Fibroblast of lung (primary cell): Measurements from ENCODE around the gene ARHGAP18. TPM values are rescaled to one million over a fixed set of nuclear protein-coding genes. Genes with fewer than 3 reads are reported as not detected.

Experiments
- DNase-seq, 2 donors: peaks; one replicate each; pipeline versions ENCODE4 v3.0.0 to v3.0.0-alpha.2; 2010; ENCODE audit warnings: low read depth in 2 of 2
- H2AFZ ChIP-seq: 2 replicates; pipeline ENCODE4 v1.5.1; 2012; ENCODE audit warnings: low read length, control low read depth, inconsistent platforms
- H3K27ac ChIP-seq: 2 replicates; pipeline ENCODE4 v1.5.1; 2011; ENCODE audit warnings: low read length, control low read depth; ENCODE audit not compliant: insufficient read depth
- H3K27me3 ChIP-seq: 2 replicates; pipeline ENCODE4 v1.5.1; 2011; ENCODE audit warnings: mild to moderate bottlenecking, low read length; ENCODE audit not compliant: control insufficient read depth, insufficient read depth
- H3K36me3 ChIP-seq: 2 replicates; pipeline ENCODE4 v1.5.1; 2011; ENCODE audit warnings: low read length; ENCODE audit not compliant: control insufficient read depth, insufficient read depth
- H3K4me1 ChIP-seq: 2 replicates; pipeline ENCODE4 v1.5.1; 2011; ENCODE audit warnings: low read length; ENCODE audit not compliant: control insufficient read depth, insufficient read depth; ENCODE audit errors: extremely low read depth
- H3K4me2 ChIP-seq: 2 replicates; pipeline ENCODE4 v1.5.1; 2011; ENCODE audit warnings: low read length, control low read depth; ENCODE audit not compliant: insufficient read depth; ENCODE audit errors: extremely low read depth
- H3K4me3 ChIP-seq, 4 experiments: fragments of 200-600 bp in 1 of 4; sonication (generic) in 1 of 4; replicated peaks in 1 of 4; 2 replicates each; pipeline ENCODE4 v1.5.1; 2011 to 2016; ENCODE audit warnings: low read length in 4 of 4, low read depth in 3 of 4, mild to moderate bottlenecking in 3 of 4, control low read depth in 2 of 4, inconsistent platforms in 1 of 4, mixed read lengths in 1 of 4; ENCODE audit not compliant: insufficient read depth in 1 of 4; ENCODE audit errors: control extremely low read depth in 1 of 4
- H3K79me2 ChIP-seq: 2 replicates; pipeline ENCODE4 v1.5.1; 2012; ENCODE audit warnings: mild to moderate bottlenecking, low read length, inconsistent platforms; ENCODE audit not compliant: control insufficient read depth, insufficient read depth
- H3K9ac ChIP-seq: 2 replicates; pipeline ENCODE4 v1.5.1; 2011; ENCODE audit warnings: mild to moderate bottlenecking, low read length, control low read depth; ENCODE audit not compliant: insufficient read depth
- H3K9me3 ChIP-seq: 2 replicates; pipeline ENCODE4 v1.5.1; 2012; ENCODE audit warnings: low read depth, low read length; ENCODE audit not compliant: control insufficient read depth, insufficient read depth
- H4K20me1 ChIP-seq: 2 replicates; pipeline ENCODE4 v1.5.1; 2011; ENCODE audit warnings: low read length; ENCODE audit not compliant: control insufficient read depth, insufficient read depth; ENCODE audit errors: extremely low read depth
- CTCF ChIP-seq, 2 donors: IDR thresholded peaks in 1 of 2; conservative IDR thresholded peaks in 1 of 2; 1 replicate in 1 of 2; 2 replicates in 1 of 2; pipeline ENCODE4 v1.5.1; 2011 to 2012; ENCODE audit warnings: low read length in 2 of 2, control low read depth in 1 of 2, inconsistent platforms in 1 of 2, low read depth in 1 of 2, mild to moderate bottlenecking in 1 of 2
- EZH2 ChIP-seq: IDR thresholded peaks from 2 replicates; pipeline ENCODE4 v1.5.1; 2012; ENCODE audit warnings: low read length, control low read depth, mild to moderate bottlenecking; ENCODE audit errors: missing control alignments
- polyA plus RNA-seq, 2 donors: library from polyadenylated mRNA; depleted of rRNA in 1 of 2; stranded (reverse) in 1 of 2; unstranded in 1 of 2; fragments of >200 nt; gene quantifications; 2 replicates each; pipeline ENCODE4 v1.2.1, GENCODE V29; 2011 to 2012; ENCODE audit warnings: missing spikeins in 1 of 2
- total RNA-seq: library from RNA; depleted of rRNA; stranded (reverse); fragments of >200 nt; gene quantifications from 2 replicates; pipeline ENCODE4 v1.2.1, GENCODE V29; 2014

The ARHGAP18 gene
- total and polyA plus RNA-seq, 2 donors (not counting 1 experiment from before 2014, with no cell fraction given), result 18.6 to 38.3 TPM

- TF ChIP-seq CTCF (conservative IDR thresholded peaks at IDR 0.05 in 1 of 2, IDR thresholded peaks at IDR 0.05 in 1 of 2; ENCODE audit: low read depth in 1 of 2, low read length in 2 of 2), result no peak
- no peak for TF ChIP-seq EZH2
- peak overlapping the region; percentile 45 for H3K27ac ChIP-seq
- DNase-seq, result peak; percentile 53 to 92
- no peak overlapping the region for H2AFZ ChIP-seq
- no peaks in the 10 kb centered on the region for H3K9me3 ChIP-seq
- H4K20me1 ChIP-seq, result no peaks in the 10 kb centered on the region
- no peaks in the 10 kb centered on the region for H3K27me3 ChIP-seq
- H3K36me3 ChIP-seq, result no peaks in the 10 kb centered on the region
- H3K9ac ChIP-seq, result no peak overlapping the region
- H3K79me2 ChIP-seq, result peaks cover 35% of the 10 kb centered on the region
- H3K4me3 ChIP-seq, result no peak overlapping the region
- H3K4me2 ChIP-seq, result peak overlapping the region; percentile 78
- H3K4me1 ChIP-seq, result peaks cover 31% of the 10 kb centered on the region
These were observed 65.4 kb downstream of the ARHGAP18 start for GRCh38 chr6:129644567-129645015.

GRCh38 chr6:129643968-129644367 lies 66.0 kb downstream of the ARHGAP18 start:
- no peaks in the 10 kb centered on the region for H3K27me3 ChIP-seq
- H3K4me1 ChIP-seq, result peaks cover 31% of the 10 kb centered on the region
- H3K27ac ChIP-seq, result peak overlapping the region; percentile 45

DNA sequence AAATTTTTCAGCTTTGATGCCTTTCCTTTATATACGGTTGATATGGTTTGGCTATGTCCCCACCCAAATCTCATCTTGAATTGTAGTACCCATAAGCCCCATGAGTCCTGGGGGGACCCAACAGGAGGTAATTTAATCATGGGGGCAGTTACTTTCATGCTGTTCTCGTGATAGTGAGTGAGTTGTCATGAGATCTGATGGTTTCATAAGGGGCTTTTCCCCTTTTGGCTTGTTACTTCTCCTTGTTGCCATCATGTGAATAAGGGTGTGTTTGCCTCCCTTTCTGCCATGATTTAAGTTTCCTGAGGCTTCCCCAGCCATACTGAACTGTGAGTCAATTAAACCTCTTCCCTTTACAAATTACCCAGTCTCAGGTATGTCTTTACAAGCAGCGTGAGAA lies 66.8 kb downstream of the ARHGAP18 start:
- no peak overlapping the region for H3K9ac ChIP-seq
- H3K4me2 ChIP-seq, result no peak overlapping the region
- no peaks in the 10 kb centered on the region for H3K36me3 ChIP-seq
- H4K20me1 ChIP-seq, result no peaks in the 10 kb centered on the region
- no peak for DNase-seq
- H3K4me1 ChIP-seq, result peaks cover 32% of the 10 kb centered on the region
- H3K79me2 ChIP-seq, result peaks cover 29% of the 10 kb centered on the region
- TF ChIP-seq EZH2 (no peak), CTCF (conservative IDR thresholded peaks at IDR 0.05 in 1 of 2, IDR thresholded peaks at IDR 0.05 in 1 of 2; ENCODE audit: low read depth in 1 of 2, low read length in 2 of 2) (no peak)
- H2AFZ ChIP-seq, result no peak overlapping the region
- H3K4me3 ChIP-seq, result no peak overlapping the region
- no peak overlapping the region for H3K27ac ChIP-seq
- H3K27me3 ChIP-seq, result no peaks in the 10 kb centered on the region
- H3K9me3 ChIP-seq, result no peaks in the 10 kb centered on the region

More at GRCh38 chr6:129643968-129644367, 66.0 kb downstream of the ARHGAP18 start:
- Histone ChIP-seq H3K9ac (no peak overlapping the region), H2AFZ (no peak overlapping the region), H3K4me3 (no peak overlapping the region), H3K4me2 (no peak overlapping the region), H3K36me3 (no peaks in the 10 kb centered on the region), H4K20me1 (no peaks in the 10 kb centered on the region), H3K9me3 (no peaks in the 10 kb centered on the region), H3K79me2 (peaks cover 35% of the 10 kb centered on the region)
- TF ChIP-seq EZH2 (no peak), CTCF (conservative IDR thresholded peaks at IDR 0.05 in 1 of 2, IDR thresholded peaks at IDR 0.05 in 1 of 2; ENCODE audit: low read depth in 1 of 2, low read length in 2 of 2) (no peak)
- DNase-seq, result peak in 1 of 2 donors; percentile 29
